ENCODE data around the gene SMIM10L1.
A peak's percentile ranks its signal among the peaks of the same experiment; 100 is the strongest.

The SMIM10L1 gene

GRCh38 chr12:11171145-11171968 is at the start of gene SMIM10L1:
SMIM10L1 (plus strand) TSS chr12:11171194; CDS start chr12:11171357, 163 bp downstream.
- DNase-seq, result peak; percentile 88

- DNase-seq, result no peak
These were observed 40.6 kb upstream of the SMIM10L1 start for GRCh38 chr12:11130382-11130781.

DNA sequence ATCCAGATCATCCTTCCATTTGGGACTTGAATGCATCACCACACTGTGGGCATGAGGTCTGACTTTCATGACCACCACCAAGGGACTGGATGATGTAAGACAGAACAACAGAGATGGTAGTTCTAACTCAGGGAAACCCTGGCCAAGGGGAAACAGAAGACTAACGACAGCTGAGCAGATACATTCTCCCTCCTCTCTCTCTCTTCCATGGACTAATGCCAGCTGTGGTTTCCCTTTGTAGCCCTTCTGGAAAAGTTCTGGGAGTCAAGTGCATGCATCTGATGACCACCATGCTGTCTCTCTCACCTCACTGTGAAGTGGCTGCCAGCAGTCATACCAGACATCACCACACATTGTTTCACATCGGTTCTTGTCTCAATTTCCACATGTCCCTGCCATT is 40.0 kb upstream of the SMIM10L1 start:
- DNase-seq, result no peak

DNA sequence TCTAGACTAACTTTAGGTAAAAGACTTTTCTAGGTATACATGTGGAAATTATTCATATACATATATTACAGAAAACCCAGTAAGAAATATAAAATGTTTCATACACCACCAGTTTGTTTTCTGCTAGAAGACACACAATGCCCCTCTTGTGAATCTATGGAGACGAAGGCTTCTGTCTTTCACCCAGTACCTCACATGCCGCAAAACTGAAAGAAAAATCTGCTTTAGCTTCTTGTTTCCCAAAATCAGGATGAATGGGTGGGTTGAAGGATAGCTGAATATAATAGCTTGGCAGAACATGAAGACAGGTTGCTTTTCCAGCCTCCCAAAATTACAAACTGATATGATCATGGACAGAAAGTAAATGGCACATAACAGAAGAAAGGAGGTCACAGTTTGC is 37.8 kb upstream of the SMIM10L1 start:
- no peak for DNase-seq

DNA sequence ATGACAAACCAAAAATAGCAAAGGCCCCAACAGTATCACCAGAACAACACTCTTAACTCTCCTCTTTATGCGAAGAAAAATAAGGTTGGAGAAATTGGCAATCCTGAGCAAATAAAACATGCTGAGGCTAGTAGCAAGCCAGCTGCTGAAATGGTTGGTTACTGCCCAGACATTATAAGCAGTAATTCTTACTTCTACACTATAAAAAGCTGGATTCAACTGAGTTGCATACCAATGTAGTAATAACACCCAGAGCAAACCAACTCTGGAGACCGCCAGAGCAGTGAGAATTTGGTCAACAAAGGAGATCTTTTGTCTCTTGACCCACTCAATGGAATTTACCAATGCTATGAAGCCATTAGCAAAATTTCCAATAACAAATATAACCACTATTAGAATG is 37.2 kb upstream of the SMIM10L1 start:
- no peak for DNase-seq

DNA sequence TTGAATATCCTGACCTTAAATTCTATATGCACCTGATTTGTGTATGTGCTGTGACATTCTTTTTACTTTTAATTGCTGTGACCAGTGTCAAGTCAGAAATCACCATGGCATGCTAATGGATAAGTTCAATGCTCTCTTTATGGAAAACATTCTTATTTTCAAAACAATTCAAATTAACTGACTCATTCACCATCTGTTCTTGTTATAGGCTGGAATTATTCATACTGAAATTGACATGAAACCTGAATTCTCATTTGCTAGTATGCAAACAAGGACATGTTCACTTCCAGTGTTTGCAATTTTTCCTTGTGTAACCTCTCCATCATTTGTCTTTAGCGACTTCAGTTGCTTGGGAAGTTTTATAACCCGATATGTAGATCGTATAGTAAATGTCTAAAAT is 36.7 kb upstream of the SMIM10L1 start, which contains the start of gene TAS2R30:
TAS2R30 (minus strand) TSS at position 340 of the 400 bp plus-strand sequence. CDS start 400 bp downstream, outside the sequence.
- no peak for DNase-seq

DNA sequence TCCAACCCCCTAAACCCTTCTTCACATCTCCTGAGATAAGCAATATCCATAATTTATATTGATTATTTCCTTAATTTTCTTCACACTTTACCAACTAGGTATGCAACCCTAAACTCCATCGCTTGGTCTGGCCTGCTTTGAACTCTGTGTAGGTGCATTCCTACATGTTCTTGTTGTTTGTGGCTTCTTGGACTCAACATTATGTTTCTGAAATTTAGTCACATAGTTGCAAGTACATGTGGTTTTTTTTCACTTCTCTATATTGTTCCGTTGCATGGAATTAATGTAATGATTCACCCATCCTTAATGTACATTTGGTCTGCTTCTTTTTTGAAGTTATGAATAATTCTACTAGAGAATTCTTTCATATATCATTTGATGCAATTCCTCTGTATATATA is 34.9 kb upstream of the SMIM10L1 start:
- DNase-seq, result no peak

DNA sequence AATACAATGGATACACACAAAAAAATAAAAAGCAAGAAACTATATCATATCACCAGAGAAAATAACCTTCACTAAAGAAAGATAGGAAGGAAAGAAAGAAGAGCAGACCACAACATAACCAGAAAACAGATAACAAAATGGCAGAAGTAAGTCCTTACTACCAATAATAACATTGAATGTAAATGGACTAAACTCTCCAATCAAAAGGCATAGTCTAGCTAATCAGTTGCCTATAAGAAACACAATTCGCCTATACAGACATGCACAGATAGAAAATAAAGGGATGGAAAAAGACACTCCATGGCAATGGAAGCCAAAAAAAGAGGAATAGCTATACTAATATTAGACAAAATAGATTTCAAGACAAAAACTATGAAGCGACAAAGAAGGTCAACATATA is 27.6 kb upstream of the SMIM10L1 start:
- DNase-seq, result no peak

DNA sequence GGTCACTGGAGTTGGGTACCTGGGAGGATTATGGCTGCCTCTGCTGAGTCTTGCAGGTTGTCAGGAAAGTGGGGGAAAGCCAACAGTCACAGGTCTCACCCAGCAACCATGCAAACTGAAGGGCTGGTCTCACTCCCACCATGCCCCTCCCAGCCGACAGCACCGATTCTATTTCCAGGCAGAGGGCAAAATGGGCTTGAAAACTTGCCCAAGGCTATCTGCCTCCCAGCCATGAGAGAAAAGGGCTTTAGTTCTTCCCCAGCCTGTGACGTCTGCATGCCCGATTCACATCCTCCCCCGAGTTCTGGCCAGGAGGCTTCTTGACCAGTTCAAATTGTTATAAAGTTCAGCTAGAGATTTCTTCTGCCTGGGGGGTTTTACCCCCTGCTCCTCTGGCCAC is 26.7 kb upstream of the SMIM10L1 start:
- no peak for DNase-seq

GRCh38 chr12:11147420-11147819 is 23.6 kb upstream of the SMIM10L1 start:
- DNase-seq, result no peak

DNA sequence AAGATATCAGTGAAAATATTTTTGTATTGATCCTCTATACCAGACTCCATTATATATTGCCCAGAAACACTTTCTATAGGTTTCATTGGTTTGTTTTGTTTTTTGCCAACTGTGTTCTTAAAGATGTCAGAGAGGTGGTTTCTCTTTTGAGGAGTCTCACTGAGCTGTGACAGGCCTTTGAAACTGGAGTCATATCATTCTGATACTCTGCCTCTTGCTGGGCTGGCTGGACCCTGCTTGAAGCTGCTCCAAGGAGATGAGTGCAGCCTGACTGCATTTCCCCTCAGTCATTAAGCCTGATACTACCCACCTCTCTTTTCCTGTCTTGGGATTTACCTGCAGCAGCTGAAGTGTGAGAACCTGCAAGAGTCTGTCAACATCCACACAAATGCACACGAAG is 20.2 kb upstream of the SMIM10L1 start:
- DNase-seq, result no peak

- no peak for DNase-seq
These were observed 18.3 kb upstream of the SMIM10L1 start for GRCh38 chr12:11152725-11153124.

DNA sequence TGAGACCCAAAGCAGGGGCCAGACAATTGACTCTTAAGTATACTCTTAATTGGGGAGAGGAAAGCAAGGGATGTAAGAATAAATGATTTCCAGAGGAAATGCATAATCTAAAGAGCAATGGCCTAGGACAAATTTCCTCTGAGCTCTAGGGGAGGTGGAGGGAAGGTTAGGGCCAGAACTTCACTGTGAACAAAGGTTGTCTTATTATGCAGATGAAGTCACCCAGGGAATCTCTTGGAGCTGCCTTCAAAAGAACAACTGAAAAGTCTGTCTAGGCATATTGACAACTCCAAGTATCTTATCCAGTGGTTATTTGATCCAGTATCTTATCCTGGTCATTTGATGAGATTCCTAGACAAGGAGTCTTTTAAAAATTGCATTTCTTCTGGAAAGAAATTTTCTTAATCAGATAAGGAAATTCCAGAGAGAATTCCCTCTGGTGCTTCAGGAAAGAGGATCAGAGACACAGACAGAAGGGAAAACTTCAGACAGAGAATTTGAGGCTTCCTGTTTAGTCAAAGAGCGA is 16.5 kb upstream of the SMIM10L1 start:
- no peak for DNase-seq

GRCh38 chr12:11158885-11159444 is 12.0 kb upstream of the SMIM10L1 start:
- DNase-seq, result no peak

DNA sequence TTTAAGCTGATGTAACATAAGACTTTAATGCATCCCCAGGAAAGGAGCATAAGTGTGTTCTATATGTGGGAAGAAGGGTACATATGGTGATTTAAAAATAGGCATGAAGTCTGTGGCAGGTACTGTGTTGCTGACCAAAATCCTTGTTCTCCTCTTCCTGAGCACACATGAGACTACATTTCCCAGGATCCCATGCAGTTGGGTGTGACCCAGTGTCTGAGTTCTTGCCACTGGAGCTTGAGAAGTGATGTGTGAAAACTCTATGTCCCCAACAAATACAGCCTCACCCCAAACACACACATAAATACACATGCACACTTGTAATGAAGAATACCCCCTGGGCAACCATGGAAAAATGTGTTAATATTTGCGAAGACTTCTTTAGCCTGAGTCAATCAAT is 8.5 kb upstream of the SMIM10L1 start:
- no peak for DNase-seq

- no peak for DNase-seq
These were observed 6.6 kb upstream of the SMIM10L1 start for GRCh38 chr12:11164384-11164783.

GRCh38 chr12:11166300-11166699 is 4.7 kb upstream of the SMIM10L1 start:
- DNase-seq, result no peak

GRCh38 chr12:11170810-11171144 is 217 bp upstream of the SMIM10L1 start:
- DNase-seq, result no peak

DNA sequence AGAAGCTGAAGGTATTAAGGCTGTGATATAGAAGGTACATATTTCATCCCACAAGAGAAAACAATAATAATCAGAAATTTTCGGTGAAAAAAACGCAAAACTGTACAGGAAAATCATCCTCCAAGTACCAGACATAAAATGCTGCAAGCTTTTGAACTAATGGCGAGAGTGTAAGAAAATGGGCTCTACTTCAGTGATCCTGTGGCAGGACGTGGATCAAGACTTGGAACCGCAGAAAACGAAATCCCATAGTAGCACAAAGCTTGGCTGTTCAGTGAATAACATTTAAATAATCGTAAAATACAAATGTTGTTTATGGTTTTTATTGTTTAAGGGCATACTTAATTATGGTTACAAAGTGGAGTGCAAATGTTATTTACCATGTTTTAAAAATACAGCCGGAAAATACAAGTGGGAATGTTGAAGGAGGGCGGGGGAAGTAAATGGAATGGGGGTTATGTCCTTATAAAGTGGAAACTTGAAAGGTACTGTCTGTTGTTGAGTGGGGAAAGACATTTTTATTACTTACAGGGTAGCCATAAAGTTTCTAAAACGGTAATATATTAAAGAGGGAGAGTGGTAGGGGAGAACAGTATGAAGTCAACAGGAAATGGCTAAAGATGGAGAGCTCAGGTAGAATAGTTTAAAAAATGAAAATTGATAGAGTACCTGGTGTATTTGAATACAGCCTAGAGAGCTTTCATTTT is 1.1 kb downstream of the SMIM10L1 start:
- no peak for DNase-seq

DNA sequence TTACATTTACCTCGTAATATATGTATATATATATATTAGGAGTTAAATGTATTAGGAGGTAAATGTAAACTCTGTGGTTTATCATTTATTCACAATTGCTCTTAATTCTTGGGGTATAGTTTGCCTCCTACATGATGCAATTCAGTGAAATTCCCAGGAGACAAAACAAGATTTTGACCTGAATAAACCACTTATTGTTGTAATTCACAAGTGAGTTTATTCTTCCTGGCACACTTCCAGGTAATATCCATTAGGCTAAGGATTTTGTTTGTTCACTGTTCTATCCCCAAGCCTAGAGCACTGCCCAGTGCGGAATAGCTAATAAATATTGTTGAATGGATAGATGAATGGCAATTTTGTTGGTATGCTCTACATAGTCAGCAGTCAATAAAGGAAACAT is 3.0 kb downstream of the SMIM10L1 start:
- no peak for DNase-seq

GRCh38 chr12:11178250-11178649 is 7.3 kb downstream of the SMIM10L1 start:
- no peak for DNase-seq

GRCh38 chr12:11182529-11182928 is 11.5 kb downstream of the SMIM10L1 start:
- no peak for DNase-seq

- DNase-seq, result no peak
These were observed 12.0 kb downstream of the SMIM10L1 start for GRCh38 chr12:11183011-11183410.

GRCh38 chr12:11186837-11187236 is 15.8 kb downstream of the SMIM10L1 start, which contains the start of gene TAS2R42:
TAS2R42 (minus strand) TSS chr12:11186937; CDS start chr12:11186937, 0 bp downstream.
- no peak for DNase-seq

Data from CD4-positive, alpha-beta T cell treated with Interleukin-17A for 4 hours (primary cell).